HepG2 (cell line): Measurements from ENCODE around the gene ELP5. TPM values are rescaled to one million over a fixed set of nuclear protein-coding genes. Genes with fewer than 3 reads are reported as not detected.

Experiments used
- FOSL1 ChIP-seq: sonication (generic); formaldehyde crosslinking; IDR thresholded peaks from 2 replicates; pipeline ENCODE4 v1.9.0; 2021; ENCODE audit warnings: missing genetic modification reagents, borderline replicate concordance
- GATAD2A ChIP-seq: IDR thresholded peaks from 2 replicates; pipeline ENCODE4 v1.6.1; 2016
- HBP1 ChIP-seq: IDR thresholded peaks from 2 replicates; pipeline ENCODE4 v1.6.1; 2016; ENCODE audit warnings: low read depth, control low read depth
- MED13 ChIP-seq: sonication (generic); formaldehyde crosslinking; IDR thresholded peaks from 2 replicates; pipeline ENCODE4 v1.5.0; 2020; ENCODE audit warnings: missing genetic modification reagents
- MZF1 ChIP-seq: sonication (generic); formaldehyde crosslinking; IDR thresholded peaks from 2 replicates; pipeline ENCODE4 v1.8.1; 2023; ENCODE audit warnings: mild to moderate bottlenecking, missing genetic modification reagents, borderline replicate concordance
- NR1H2 ChIP-seq: sonication (generic); formaldehyde crosslinking; IDR thresholded peaks from 2 replicates; pipeline ENCODE4 v1.8.1; 2022; ENCODE audit warnings: low read depth, missing genetic modification reagents, borderline replicate concordance
- PAXIP1 ChIP-seq: sonication (generic); formaldehyde crosslinking; conservative IDR thresholded peaks from 2 replicates; pipeline ENCODE4 v1.4.0; 2020; ENCODE audit warnings: mild to moderate bottlenecking, missing genetic modification reagents, moderate library complexity
- PHF21A ChIP-seq: sonication (generic); formaldehyde crosslinking; IDR thresholded peaks from 2 replicates; pipeline ENCODE4 v1.5.0; 2020; ENCODE audit warnings: mild to moderate bottlenecking, missing genetic modification reagents
- POLR2AphosphoS5 ChIP-seq: IDR thresholded peaks from 2 replicates; pipeline ENCODE4 v1.6.1; 2012; ENCODE audit warnings: low read depth, low read length
- PPARG ChIP-seq: conservative IDR thresholded peaks from 2 replicates; pipeline ENCODE4 v1.6.1; 2016; ENCODE audit warnings: missing biosample characterization, missing genetic modification reagents
- STAT6 ChIP-seq: sonication (generic); formaldehyde crosslinking; IDR thresholded peaks from 2 replicates; pipeline ENCODE4 v1.4.0; 2020; ENCODE audit warnings: missing genetic modification reagents, mild to moderate bottlenecking, borderline replicate concordance
- SUZ12 ChIP-seq: fragments of 150-350 bp; IDR thresholded peaks from 2 replicates; pipeline ENCODE4 v1.6.1; 2014; ENCODE audit warnings: low read depth, low read length
- TFDP2 ChIP-seq: sonication (generic); formaldehyde crosslinking; IDR thresholded peaks from 2 replicates; pipeline ENCODE4 v1.4.0; 2020; ENCODE audit warnings: missing genetic modification reagents
- TMF1 ChIP-seq: sonication (generic); formaldehyde crosslinking; IDR thresholded peaks from 2 replicates; pipeline ENCODE4 v1.8.1; 2022; ENCODE audit warnings: low read depth, missing genetic modification reagents
- U2AF2 ChIP-seq: fragments of 200-400 bp; formaldehyde crosslinking; IDR thresholded peaks from 2 replicates; pipeline ENCODE4 v1.6.1; 2017; ENCODE audit warnings: low read depth, mild to moderate bottlenecking, low read length
- ZFP1 ChIP-seq: IDR thresholded peaks from 2 replicates; pipeline ENCODE4 v1.6.1; 2016
- ZMAT3 ChIP-seq: sonication (generic); formaldehyde crosslinking; conservative IDR thresholded peaks from 2 replicates; pipeline ENCODE4 v1.7.0; 2021; ENCODE audit warnings: missing genetic modification reagents
- ZNF350 ChIP-seq: sonication (generic); formaldehyde crosslinking; IDR thresholded peaks from 2 replicates; pipeline ENCODE4 v1.4.0; 2020; ENCODE audit warnings: mild to moderate bottlenecking, low read depth, missing genetic modification reagents, borderline replicate concordance
- ZNF570 ChIP-seq: sonication (generic); formaldehyde crosslinking; IDR thresholded peaks from 2 replicates; pipeline ENCODE4 v1.4.0; 2020; ENCODE audit warnings: mild to moderate bottlenecking, missing genetic modification reagents, borderline replicate concordance
- ZNF619 ChIP-seq: sonication (generic); formaldehyde crosslinking; IDR thresholded peaks from 2 replicates; pipeline ENCODE4 v1.4.0; 2020; ENCODE audit warnings: mild to moderate bottlenecking, missing genetic modification reagents
- ZNF775 ChIP-seq: sonication (generic); formaldehyde crosslinking; IDR thresholded peaks from 2 replicates; pipeline ENCODE4 v1.4.0; 2020; ENCODE audit warnings: missing genetic modification reagents, mild to moderate bottlenecking, moderate library complexity, borderline replicate concordance
- polyA plus RNA-seq, 8 experiments: library from polyadenylated mRNA; depleted of rRNA in 3 of 8; stranded (reverse) in 7 of 8; unstranded in 1 of 8; fragments of >200 nt; fragmentation: Illumina TruSeq in 4 of 8; extraction: Trizol in 4 of 8; gene quantifications; 2 replicates each; pipeline versions ENCODE4 v1.2.1 to v1.2.3, GENCODE V29; 2011 to 2016; ENCODE audit warnings: low read depth in 4 of 8, missing spikeins in 1 of 8, mixed read lengths in 1 of 8; ENCODE audit not compliant: insufficient read depth in 1 of 8
- total RNA-seq, 5 experiments: library from RNA; depleted of rRNA; stranded (reverse); fragments of >200 nt; fragmentation: Illumina TruSeq; extraction: Trizol; gene quantifications; 2 replicates each; pipeline ENCODE4 v1.2.3, GENCODE V29; 2016; ENCODE audit warnings: low read depth in 1 of 5

ELP5 gene
- total and polyA plus RNA-seq, 2 of the 13 experiments (the other 11 are each of a cell fraction or from before 2014, with no cell fraction given): 67.6 to 69.8 TPM

- TF ChIP-seq PAXIP1 (CRISPR knock-in tag): no peak
- TF ChIP-seq TFDP2: no peak
- 0 out of 2 replicates have a peak, but pooled peaks have one; percentile 5 for TF ChIP-seq ZNF570 (CRISPR knock-in tag)
- TF ChIP-seq ZNF350: 0 out of 2 replicates have a peak, but pooled peaks have one; percentile 6
- TF ChIP-seq U2AF2: no peak
- TF ChIP-seq PHF21A: no peak
- no peak for TF ChIP-seq MZF1 (CRISPR knock-in tag)
- TF ChIP-seq HBP1 (CRISPR knock-in tag): no peak
- no peak for TF ChIP-seq ZNF619 (CRISPR knock-in tag)
- no peak for TF ChIP-seq POLR2AphosphoS5
- TF ChIP-seq ZFP1 (CRISPR knock-in tag): no peak
- peak; percentile 83; the same call in 1 of the 2 replicates for TF ChIP-seq TMF1 (CRISPR knock-in tag)
- TF ChIP-seq GATAD2A (CRISPR knock-in tag): no peak
- no peak for TF ChIP-seq ZNF775 (CRISPR knock-in tag)
- TF ChIP-seq SUZ12: no peak
- no peak for TF ChIP-seq FOSL1 (CRISPR knock-in tag)
- TF ChIP-seq ZMAT3: no peak; the same call in 1 of the 2 replicates
- TF ChIP-seq STAT6 (CRISPR knock-in tag): no peak
- peak; percentile 41; the same call in 1 of the 2 replicates for TF ChIP-seq NR1H2 (CRISPR knock-in tag)
- TF ChIP-seq PPARG (CRISPR knock-in tag): 0 out of 2 replicates have a peak, but pooled peaks have one; percentile 15
- no peak for TF ChIP-seq MED13 (CRISPR knock-in tag)
Observed at GRCh38 chr17:7307686-7308624, 55.9 kb downstream of the ELP5 start (continued).
